BE2C (cell line): ENCODE data around the gene ERMARD. TPM values are rescaled to one million over a fixed set of nuclear protein-coding genes. Genes with fewer than 3 reads are reported as not detected.
A peak's percentile ranks its signal among the peaks of the same experiment; 100 is the strongest.

Experiments used
- DNase-seq: peaks from one replicate; pipeline ENCODE4 v3.0.0-alpha.2; 2020
- H3K27me3 ChIP-seq: fragments of 250-450 bp; sonication (Bioruptor Pico); 2 replicates; pipeline ENCODE4 v1.5.1; 2020; ENCODE audit warnings: mild to moderate bottlenecking
- H3K36me3 ChIP-seq: fragments of 250-450 bp; sonication (Bioruptor Pico); 2 replicates; pipeline ENCODE4 v1.5.1; 2020; ENCODE audit warnings: mild to moderate bottlenecking
- H3K4me1 ChIP-seq: fragments of 250-450 bp; sonication (Bioruptor Pico); 2 replicates; pipeline ENCODE4 v1.5.1; 2020
- H3K4me3 ChIP-seq: 2 replicates; pipeline ENCODE4 v1.5.1; 2011; ENCODE audit warnings: low read depth, low read length
- H3K9me3 ChIP-seq: fragments of 250-450 bp; sonication (Bioruptor Pico); 2 replicates; pipeline ENCODE4 v1.5.1; 2020
- polyA plus RNA-seq: library from polyadenylated mRNA; unstranded; fragments of >200 nt; gene quantifications from one replicate; pipeline ENCODE4 v1.2.1, GENCODE V29; 2012; ENCODE audit warnings: low read depth, missing spikeins; ENCODE audit not compliant: insufficient read length, insufficient read depth
- TF ChIP-seq, protein P1 (sequence below): IDR thresholded peaks from 2 replicates; pipeline ENCODE4 v1.5.1; 2012; ENCODE audit warnings: mild to moderate bottlenecking, low read depth, low read length

The ERMARD gene
- polyA plus RNA-seq = 50.5 TPM

DNA sequence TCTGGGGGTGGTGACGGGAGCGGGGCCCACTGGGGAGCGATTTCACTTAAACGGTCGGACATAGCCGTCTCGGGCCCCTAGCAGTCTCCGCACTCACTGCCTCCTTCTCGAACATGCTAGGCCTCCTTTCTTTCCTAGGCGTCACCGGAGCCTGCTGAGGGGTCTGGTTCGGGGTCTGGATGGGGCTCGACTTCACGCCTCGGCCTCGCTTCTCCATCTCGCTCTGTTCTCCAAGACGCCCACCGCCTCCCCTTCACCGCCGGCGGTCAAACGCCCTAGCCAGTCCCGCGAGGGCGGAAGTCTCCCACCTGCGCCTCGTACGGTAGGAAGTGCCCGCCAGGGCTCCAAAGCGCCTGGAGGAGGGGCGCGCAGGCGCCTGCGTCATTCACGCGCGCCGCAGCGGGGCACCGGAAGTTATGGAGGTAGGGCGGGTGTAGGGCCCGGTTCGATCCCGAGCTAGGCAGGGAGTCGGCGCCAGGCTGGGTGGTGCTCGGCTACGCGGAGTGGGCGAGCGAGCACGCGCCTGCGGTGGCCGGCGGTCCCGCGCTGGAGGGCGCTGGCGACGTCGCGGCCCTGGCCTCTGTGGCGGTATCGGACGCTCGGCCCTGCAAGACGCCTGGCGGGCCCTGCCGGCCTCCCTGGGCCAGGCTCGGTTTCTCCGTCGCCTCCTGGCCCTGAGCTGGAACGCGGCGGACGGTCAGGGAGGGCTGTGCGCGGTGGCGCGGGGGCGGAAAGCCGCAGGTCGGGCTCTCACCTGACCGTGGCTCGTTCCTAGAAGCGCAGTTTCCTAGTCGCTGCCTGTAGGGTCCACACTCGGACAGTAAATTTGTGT lies at the start of gene ERMARD, which contains the start of gene DYNLT2:
ERMARD (plus strand) TSS at position 381 of the 832 bp plus-strand sequence; CDS start at position 417, 36 bp downstream.
DYNLT2 (minus strand) TSS at position 331 of the 832 bp plus-strand sequence; CDS start at position 217, 114 bp downstream.
- Histone ChIP-seq H3K4me3 (peak within 1 kb of the TSS; percentile 92), H3K4me1 (no peaks in the 10 kb centered on the region; the same call in 1 of the 2 replicates), H3K9me3 (no peaks in the 10 kb centered on the region), H3K27me3 (no peaks in the 10 kb centered on the region), H3K36me3 (no peaks in the 10 kb centered on the region)
- peak; percentile 95 for DNase-seq
- TF ChIP-seq, protein P1, sequence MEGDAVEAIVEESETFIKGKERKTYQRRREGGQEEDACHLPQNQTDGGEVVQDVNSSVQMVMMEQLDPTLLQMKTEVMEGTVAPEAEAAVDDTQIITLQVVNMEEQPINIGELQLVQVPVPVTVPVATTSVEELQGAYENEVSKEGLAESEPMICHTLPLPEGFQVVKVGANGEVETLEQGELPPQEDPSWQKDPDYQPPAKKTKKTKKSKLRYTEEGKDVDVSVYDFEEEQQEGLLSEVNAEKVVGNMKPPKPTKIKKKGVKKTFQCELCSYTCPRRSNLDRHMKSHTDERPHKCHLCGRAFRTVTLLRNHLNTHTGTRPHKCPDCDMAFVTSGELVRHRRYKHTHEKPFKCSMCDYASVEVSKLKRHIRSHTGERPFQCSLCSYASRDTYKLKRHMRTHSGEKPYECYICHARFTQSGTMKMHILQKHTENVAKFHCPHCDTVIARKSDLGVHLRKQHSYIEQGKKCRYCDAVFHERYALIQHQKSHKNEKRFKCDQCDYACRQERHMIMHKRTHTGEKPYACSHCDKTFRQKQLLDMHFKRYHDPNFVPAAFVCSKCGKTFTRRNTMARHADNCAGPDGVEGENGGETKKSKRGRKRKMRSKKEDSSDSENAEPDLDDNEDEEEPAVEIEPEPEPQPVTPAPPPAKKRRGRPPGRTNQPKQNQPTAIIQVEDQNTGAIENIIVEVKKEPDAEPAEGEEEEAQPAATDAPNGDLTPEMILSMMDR = no peak

DNA sequence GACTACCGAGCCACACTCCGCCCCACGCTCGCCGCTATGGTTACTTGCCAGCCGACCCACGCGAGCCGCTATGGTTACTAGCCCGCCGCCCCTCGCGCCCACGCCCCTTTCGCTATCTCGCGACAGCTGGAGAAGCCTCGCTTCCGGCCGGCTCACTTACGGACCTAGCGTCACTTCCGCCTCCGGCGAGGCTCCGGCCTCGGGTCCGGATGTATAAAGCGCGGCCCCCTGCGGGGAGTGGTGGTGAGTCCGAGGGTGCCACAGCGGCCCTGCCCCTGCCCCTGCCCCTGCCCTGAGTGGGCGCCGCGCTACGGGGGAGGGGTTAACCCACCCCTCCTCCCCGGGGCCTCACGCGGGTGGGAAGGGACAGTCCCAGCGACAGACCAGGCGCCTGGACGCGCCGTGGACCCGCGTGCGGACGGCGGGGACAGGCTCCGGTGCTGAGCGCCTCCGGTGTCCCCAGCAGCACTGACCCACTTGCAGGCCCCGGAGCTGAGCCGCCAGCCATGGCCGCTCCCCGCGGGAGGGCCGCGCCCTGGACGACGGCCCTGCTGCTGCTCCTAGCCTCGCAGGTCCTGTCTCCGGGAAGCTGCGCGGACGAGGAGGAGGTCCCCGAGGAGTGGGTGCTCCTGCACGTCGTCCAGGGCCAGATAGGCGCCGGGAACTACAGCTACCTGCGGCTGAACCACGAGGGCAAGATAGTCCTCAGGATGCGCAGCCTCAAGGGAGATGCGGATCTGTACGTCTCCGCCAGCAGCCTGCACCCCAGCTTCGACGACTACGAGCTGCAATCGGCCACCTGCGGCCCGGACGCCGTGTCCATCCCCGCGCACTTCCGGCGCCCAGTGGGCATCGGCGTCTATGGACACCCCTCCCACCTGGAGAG lies 49.2 kb upstream of the ERMARD start, which contains the start of the genes C6orf120 and WDR27:
C6orf120 (plus strand) TSS at position 173 of the 886 bp plus-strand sequence; CDS start at position 507, 334 bp downstream.
WDR27 (minus strand) TSS at position 76 of the 886 bp plus-strand sequence. CDS start 13,024 bp downstream, outside the sequence.
- DNase-seq = peak; percentile 98
- Histone ChIP-seq H3K9me3 (no peaks in the 10 kb centered on the region), H3K4me1 (peaks cover 4% of the 10 kb centered on the region; the same call in 1 of the 2 replicates), H3K27me3 (no peaks in the 10 kb centered on the region), H3K36me3 (peaks cover 17% of the 10 kb centered on the region), H3K4me3 (peak within 1 kb of the TSS; percentile 94)
- TF ChIP-seq, protein P1 = no peak

DNA sequence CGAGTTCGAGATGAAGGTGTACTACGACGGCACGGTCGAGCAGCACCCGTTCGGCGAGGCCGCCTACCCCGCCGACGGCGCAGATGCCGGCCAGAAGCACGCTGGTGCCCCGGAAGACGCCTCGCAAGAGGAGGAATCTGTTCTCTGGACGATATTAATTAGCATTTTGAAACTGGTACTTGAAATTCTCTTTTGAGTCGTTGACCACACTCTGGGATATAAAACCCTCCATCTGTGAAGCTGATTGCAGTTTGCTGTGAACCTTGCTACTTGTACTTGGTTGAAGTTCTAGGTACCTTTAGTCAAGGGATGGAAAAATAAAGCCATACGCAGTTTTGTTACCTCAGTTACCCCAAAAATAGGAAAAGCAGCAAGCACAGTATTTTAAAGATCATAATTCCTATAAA lies 48.6 kb upstream of the ERMARD start:
- TF ChIP-seq, protein P1 = no peak
- Histone ChIP-seq H3K27me3 (no peaks in the 10 kb centered on the region), H3K9me3 (no peaks in the 10 kb centered on the region), H3K4me1 (peaks cover 4% of the 10 kb centered on the region; the same call in 1 of the 2 replicates), H3K36me3 (peaks cover 17% of the 10 kb centered on the region), H3K4me3 (peak overlapping the region; percentile 94)
- DNase-seq = no peak

DNA sequence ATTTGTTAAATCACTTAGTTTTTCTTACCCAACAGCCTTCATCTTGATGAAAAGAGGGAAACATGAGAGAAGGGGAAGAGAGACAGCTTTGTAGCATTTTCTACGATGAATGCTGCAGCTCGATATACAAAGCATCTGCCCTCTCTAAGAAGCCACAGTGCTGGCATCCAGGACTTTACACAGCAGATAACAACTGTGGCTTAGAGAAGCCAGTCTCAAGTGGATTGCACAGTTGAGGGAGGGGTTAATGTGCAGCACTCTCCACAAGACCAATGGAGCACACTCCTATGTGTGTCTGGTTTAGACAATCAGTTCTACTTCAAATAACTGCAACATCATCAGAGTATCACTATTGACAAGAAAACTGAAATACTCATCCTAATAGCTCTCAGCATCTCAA lies 43.6 kb upstream of the ERMARD start:
- Histone ChIP-seq H3K36me3 (peaks cover 29% of the 10 kb centered on the region), H3K27me3 (no peaks in the 10 kb centered on the region), H3K4me3 (no peak overlapping the region), H3K9me3 (no peaks in the 10 kb centered on the region), H3K4me1 (no peaks in the 10 kb centered on the region)
- TF ChIP-seq, protein P1 = no peak
- DNase-seq = no peak

DNA sequence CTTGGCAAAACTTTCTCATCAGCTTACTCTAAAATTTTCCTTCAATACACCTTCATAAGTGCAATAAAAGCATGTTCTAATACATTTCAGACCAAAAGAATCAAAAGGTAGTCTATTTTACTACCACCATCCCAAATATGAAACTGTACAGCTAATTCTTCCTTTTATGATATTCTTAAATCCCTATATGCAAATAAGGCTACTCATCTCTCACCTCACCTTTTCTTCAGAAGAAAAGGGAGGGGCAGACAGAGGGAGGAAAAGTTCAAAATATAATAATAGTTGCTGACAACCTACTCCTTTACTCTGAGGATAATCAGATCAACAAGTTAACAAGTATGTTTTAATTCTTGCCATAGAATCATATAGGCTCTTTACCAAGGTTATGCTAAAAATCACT lies 42.1 kb upstream of the ERMARD start:
- Histone ChIP-seq H3K4me1 (no peaks in the 10 kb centered on the region), H3K9me3 (no peaks in the 10 kb centered on the region), H3K27me3 (no peaks in the 10 kb centered on the region), H3K4me3 (no peak overlapping the region), H3K36me3 (peaks cover 26% of the 10 kb centered on the region)
- TF ChIP-seq, protein P1 = no peak
- DNase-seq = no peak
